GM12865 (cell line): ENCODE results near the gene MYBL2.

Experiments
- DNase-seq: peaks from one replicate; pipeline ENCODE4 v3.0.0; 2010; ENCODE audit warnings: low read depth
- H3K4me3 ChIP-seq: 2 replicates; pipeline ENCODE4 v1.5.1; 2011; ENCODE audit warnings: mild to moderate bottlenecking, low read depth, low read length, control low read depth
- CTCF ChIP-seq: IDR thresholded peaks from 2 replicates; pipeline ENCODE4 v1.5.1; 2011; ENCODE audit warnings: low read length, control low read depth, low read depth, inconsistent platforms; ENCODE audit not compliant: insufficient read depth; ENCODE audit errors: missing control alignments

The MYBL2 gene

DNA sequence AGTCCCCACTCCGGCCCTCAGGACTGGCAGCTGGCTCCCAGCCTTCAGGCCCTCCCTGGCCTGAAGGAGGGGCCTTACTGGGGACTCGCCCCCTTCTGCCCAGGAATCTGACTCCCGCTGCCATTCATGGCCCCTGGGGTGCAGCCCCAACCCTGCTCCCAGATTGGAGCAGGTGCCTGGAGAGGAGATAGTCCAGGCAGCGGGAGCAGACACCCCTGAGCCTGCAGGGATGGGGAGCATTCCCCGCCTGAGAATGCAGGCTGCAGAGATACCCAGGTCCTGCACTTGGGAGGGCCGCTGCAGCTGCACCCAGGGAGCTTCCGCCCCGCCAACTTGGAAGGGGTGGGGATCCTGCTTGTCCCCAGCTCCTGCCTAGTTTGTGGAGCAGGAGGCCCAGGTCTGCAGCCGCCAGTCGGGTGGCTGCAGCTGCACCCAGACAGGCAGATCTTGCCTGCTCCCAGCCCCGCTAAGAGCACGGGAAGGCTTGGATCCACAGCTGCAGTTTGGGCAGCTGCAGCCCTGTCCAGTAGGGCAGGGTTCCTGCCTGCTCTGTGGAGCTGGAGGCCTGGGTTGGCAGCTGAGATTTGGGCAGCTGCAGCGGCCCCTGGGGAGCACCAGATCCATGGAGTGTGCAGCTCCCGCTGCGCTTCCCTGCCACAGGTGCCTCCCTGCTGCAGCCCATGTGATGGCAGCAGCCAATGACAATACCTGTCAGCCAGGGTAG is 54.7 kb downstream of the MYBL2 start:
- no peak for TF ChIP-seq CTCF
- no peak overlapping the region for H3K4me3 ChIP-seq
- no peak for DNase-seq

- H3K4me3 ChIP-seq = no peak overlapping the region
- DNase-seq = peak; percentile 22
- no peak for TF ChIP-seq CTCF
Measured at GRCh38 chr20:43722153-43722505, 55.2 kb downstream of the MYBL2 start.

GRCh38 chr20:43723186-43723585 is 56.3 kb downstream of the MYBL2 start:
- TF ChIP-seq CTCF = no peak
- H3K4me3 ChIP-seq = no peak overlapping the region
- no peak for DNase-seq

DNA sequence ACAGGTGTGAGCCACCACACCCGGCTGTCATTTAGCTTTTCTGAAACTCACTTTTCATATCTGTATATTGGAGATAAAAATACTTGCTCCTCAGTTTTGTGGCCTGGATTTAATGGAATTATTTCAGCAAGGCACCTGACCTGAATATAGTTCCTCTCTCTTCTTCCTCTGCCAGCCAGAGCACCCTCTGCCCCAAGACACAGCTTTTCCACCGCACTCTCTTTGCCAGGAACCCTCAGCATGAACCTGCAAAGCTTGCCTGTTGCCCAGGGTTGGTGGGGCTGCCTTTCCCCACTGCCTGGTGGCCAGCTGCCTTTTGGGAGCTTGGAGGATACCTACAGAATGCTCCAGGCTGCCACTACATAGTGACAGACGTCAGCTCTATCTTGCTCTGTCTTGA is 56.8 kb downstream of the MYBL2 start:
- no peak overlapping the region for H3K4me3 ChIP-seq
- TF ChIP-seq CTCF = no peak
- no peak for DNase-seq

DNA sequence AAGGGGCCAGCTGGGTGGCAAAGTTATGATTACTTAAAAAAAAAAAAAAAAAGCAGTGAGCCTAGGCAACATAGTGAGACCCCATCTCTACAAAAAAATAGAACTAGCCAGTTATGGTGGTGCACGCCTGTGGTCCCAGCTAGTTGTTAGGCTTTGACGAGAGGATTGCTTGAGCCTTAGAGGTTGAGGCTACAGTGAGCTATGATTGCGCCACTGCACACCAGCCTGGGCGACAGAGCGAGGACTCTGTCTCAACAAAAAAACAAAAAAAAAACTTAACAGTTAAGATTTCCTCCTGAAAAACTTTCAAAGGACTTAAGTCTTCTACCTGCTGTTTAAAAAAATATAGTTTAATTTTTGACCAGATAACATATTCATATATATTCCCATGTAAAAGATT is 57.5 kb downstream of the MYBL2 start:
- DNase-seq = no peak
- no peak overlapping the region for H3K4me3 ChIP-seq
- TF ChIP-seq CTCF = no peak

DNA sequence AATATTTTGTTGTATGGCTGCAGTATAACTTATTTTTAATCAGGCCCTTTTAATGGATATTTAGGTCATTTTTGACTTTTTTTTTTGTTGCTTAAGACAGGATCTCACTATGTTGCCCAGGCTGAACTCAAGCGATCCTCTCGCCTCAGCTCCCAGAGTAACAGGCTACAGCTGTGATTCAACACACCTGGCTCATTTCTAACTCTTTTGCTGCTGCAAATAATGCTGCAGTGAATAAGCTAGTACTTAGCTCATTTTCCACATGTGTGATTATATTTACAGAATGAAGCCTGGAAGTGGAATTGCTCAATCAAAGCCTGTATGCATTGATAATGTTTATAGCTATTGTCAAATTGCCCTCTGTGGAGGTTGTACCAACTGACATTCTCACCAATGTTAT is 58.8 kb downstream of the MYBL2 start:
- H3K4me3 ChIP-seq = no peak overlapping the region

More for the DNA sequence above, 58.8 kb downstream of the MYBL2 start:
- no peak for TF ChIP-seq CTCF
- no peak for DNase-seq
